Neural cell (in vitro differentiated cells): Measurements from ENCODE around the gene LZTS2. TPM values are rescaled to one million over a fixed set of nuclear protein-coding genes. Genes with fewer than 3 reads are reported as not detected.

ENCODE experiments used
- H2AFZ ChIP-seq: fragments of 200-600, 300-800 bp; sonication (generic), shearing (Covaris generic); 2 replicates; pipeline ENCODE4 v1.6.0; 2014; ENCODE audit warnings: low read depth, mild to moderate bottlenecking, antibody characterized with exemption, low read length, moderate library complexity
- H3F3A ChIP-seq: fragments of 200-600 bp; shearing (Covaris generic); 2 replicates; pipeline ENCODE4 v1.6.1; 2016; ENCODE audit warnings: mild to moderate bottlenecking, moderate library complexity, mixed read lengths, antibody characterized with exemption, low read length; ENCODE audit not compliant: insufficient read depth, poor library complexity, severe bottlenecking
- H3K27ac ChIP-seq: fragments of 200-600, 300-800 bp; sonication (generic), shearing (Covaris generic); 2 replicates; pipeline ENCODE4 v1.5.1; 2014; ENCODE audit warnings: mild to moderate bottlenecking, low read length, moderate library complexity
- H3K27me3 ChIP-seq: fragments of 300-800, 200-600 bp; sonication (generic), shearing (Covaris generic); 2 replicates; pipeline ENCODE4 v1.6.0; 2014; ENCODE audit warnings: mild to moderate bottlenecking, low read depth, low read length, moderate library complexity; ENCODE audit not compliant: insufficient read depth
- H3K36me3 ChIP-seq: fragments of 300-800, 200-600 bp; sonication (generic), shearing (Covaris generic); 2 replicates; pipeline ENCODE4 v1.5.1; 2014; ENCODE audit warnings: mild to moderate bottlenecking, antibody characterized with exemption, low read length, moderate library complexity; ENCODE audit not compliant: insufficient read depth
- H3K4me2 ChIP-seq: fragments of 300-800, 200-600 bp; sonication (generic), shearing (Covaris generic); 2 replicates; pipeline ENCODE4 v1.6.0; 2014; ENCODE audit warnings: mild to moderate bottlenecking, low read length
- H3K4me3 ChIP-seq: fragments of 300-800, 200-600 bp; sonication (generic), shearing (Covaris generic); 2 replicates; pipeline ENCODE4 v1.5.1; 2014; ENCODE audit warnings: mild to moderate bottlenecking, low read length, moderate library complexity
- H3K79me2 ChIP-seq: fragments of 200-600 bp; shearing (Covaris generic); replicated peaks from 2 replicates; pipeline ENCODE4 v1.6.0; 2014; ENCODE audit warnings: mild to moderate bottlenecking, low read length, moderate library complexity; ENCODE audit not compliant: insufficient read depth
- H3K9ac ChIP-seq: fragments of 300-800, 200-600 bp; sonication (generic), shearing (Covaris generic); 2 replicates; pipeline ENCODE4 v1.6.1; 2016; ENCODE audit warnings: mild to moderate bottlenecking, low read length, mixed read lengths
- H3K9me2 ChIP-seq: fragments of 200-600 bp; shearing (Covaris generic); 2 replicates; pipeline ENCODE4 v1.6.1; 2016; ENCODE audit warnings: mild to moderate bottlenecking, low read length, mixed read lengths; ENCODE audit not compliant: insufficient read depth
- H3K9me3 ChIP-seq: fragments of 200-600, 300-800 bp; sonication (generic), shearing (Covaris generic); 2 replicates; pipeline ENCODE4 v1.6.1; 2016; ENCODE audit warnings: mild to moderate bottlenecking, mixed run types, low read length, moderate library complexity, mixed read lengths
- H4K20me1 ChIP-seq: fragments of 200-600 bp; shearing (Covaris generic); 2 replicates; pipeline ENCODE4 v1.6.1; 2016; ENCODE audit warnings: mild to moderate bottlenecking, mixed run types; ENCODE audit not compliant: insufficient read depth
- EP300 ChIP-seq: fragments of 450-650 bp; conservative IDR thresholded peaks from 2 replicates; pipeline ENCODE4 v1.6.1; 2014; ENCODE audit warnings: antibody characterized with exemption, mild to moderate bottlenecking, moderate library complexity; ENCODE audit not compliant: poor library complexity, severe bottlenecking
- EZH2 ChIP-seq: fragments of 200-600, 300-800 bp; shearing (Covaris generic), sonication (generic); IDR thresholded peaks from 2 replicates; pipeline ENCODE4 v1.6.1; 2014; ENCODE audit warnings: antibody characterized with exemption, low read length, borderline replicate concordance, mild to moderate bottlenecking; ENCODE audit not compliant: insufficient read depth, poor library complexity, severe bottlenecking
- MXI1 ChIP-seq: fragments of 450-650 bp; conservative IDR thresholded peaks from 2 replicates; pipeline ENCODE4 v1.6.1; 2014; ENCODE audit warnings: antibody characterized with exemption, mild to moderate bottlenecking; ENCODE audit not compliant: poor library complexity, severe bottlenecking
- POLR2AphosphoS5 ChIP-seq: IDR thresholded peaks from 2 replicates; pipeline ENCODE4 v1.6.1; 2012
- RAD21 ChIP-seq: fragments of 450-650 bp; conservative IDR thresholded peaks from 2 replicates; pipeline ENCODE4 v1.6.1; 2014; ENCODE audit warnings: antibody characterized with exemption, mild to moderate bottlenecking, moderate library complexity
- SMC3 ChIP-seq: fragments of 450-650 bp; conservative IDR thresholded peaks from 2 replicates; pipeline ENCODE4 v1.6.1; 2014; ENCODE audit warnings: antibody characterized with exemption, mild to moderate bottlenecking, moderate library complexity; ENCODE audit not compliant: poor library complexity
- TAF1 ChIP-seq: IDR thresholded peaks from 2 replicates; pipeline ENCODE4 v1.6.1; 2012; ENCODE audit warnings: low read depth
- polyA plus RNA-seq: library from polyadenylated mRNA; depleted of rRNA; stranded (reverse); fragments of >200 nt; gene quantifications from 2 replicates; pipeline ENCODE4 v1.2.3, GENCODE V29; 2014
- TF ChIP-seq, protein P1 (sequence below): fragments of 450-650 bp; IDR thresholded peaks from 2 replicates; pipeline ENCODE4 v1.5.1; 2014; ENCODE audit warnings: antibody characterized with exemption, mild to moderate bottlenecking, moderate library complexity; ENCODE audit not compliant: poor library complexity, severe bottlenecking
- TF ChIP-seq, protein P2 (sequence below): IDR thresholded peaks from 2 replicates; pipeline ENCODE4 v1.6.1; 2012; ENCODE audit warnings: borderline replicate concordance

Gene LZTS2
- polyA plus RNA-seq, 1 donor from 2014 or later = 40.1 TPM

DNA sequence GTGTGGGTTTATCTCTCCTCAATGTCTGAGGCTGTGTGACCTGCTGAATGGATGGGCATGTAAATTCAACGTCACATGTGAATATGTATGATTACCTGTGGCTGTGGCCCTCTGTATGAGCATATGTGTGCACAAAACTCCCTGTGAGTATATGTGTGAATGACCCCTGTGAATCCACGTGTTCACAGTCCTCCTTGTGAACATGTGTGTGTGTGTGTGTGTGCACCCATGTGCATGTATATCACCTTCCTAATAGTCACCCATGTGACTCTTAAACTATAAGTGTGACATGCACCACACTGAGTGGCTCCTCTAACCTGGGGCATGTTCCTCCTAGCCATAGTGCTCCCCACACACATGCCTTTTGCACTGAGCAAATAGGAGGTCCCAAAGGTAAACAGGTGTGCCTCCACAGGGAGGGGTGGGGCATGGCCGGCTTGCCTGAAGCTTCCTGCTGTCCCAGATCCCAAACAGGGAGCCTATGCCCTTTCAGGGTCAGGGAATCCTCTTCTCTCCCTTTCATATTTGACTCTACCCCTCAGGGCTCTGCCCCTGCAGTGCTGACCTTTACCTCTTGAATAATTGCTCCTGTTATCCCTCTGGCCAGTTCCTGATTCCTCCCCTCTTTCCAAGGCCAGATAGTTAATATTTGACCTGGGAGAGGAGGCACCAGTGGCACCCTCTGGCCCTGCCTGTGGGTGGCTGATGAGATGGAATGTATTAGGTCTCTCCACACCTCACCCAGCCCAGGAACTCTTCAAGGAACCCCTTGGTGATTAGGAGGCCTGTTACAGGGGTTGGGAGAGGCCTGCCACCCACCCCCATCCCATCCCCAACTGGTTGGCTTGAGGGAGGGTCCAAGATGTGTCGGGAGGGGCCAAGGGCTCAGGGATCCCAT, 28.4 kb upstream of the LZTS2 start:
- Histone ChIP-seq H3K79me2 (no peaks in the 10 kb centered on the region), H2AFZ (no peak overlapping the region), H3K4me3 (no peak overlapping the region), H3K36me3 (no peaks in the 10 kb centered on the region), H3K9me3 (no peaks in the 10 kb centered on the region), H3K4me2 (no peak overlapping the region), H4K20me1 (no peaks in the 10 kb centered on the region), H3K9ac (no peak overlapping the region), H3F3A (no peaks in the 10 kb centered on the region), H3K27ac (no peak overlapping the region), H3K9me2 (no peaks in the 10 kb centered on the region), H3K27me3 (no peaks in the 10 kb centered on the region)
- TF ChIP-seq TAF1 (no peak), EZH2 (no peak), POLR2AphosphoS5 (no peak), MXI1 (no peak), EP300 (no peak), RAD21 (no peak), SMC3 (no peak)
- TF ChIP-seq, protein P1, sequence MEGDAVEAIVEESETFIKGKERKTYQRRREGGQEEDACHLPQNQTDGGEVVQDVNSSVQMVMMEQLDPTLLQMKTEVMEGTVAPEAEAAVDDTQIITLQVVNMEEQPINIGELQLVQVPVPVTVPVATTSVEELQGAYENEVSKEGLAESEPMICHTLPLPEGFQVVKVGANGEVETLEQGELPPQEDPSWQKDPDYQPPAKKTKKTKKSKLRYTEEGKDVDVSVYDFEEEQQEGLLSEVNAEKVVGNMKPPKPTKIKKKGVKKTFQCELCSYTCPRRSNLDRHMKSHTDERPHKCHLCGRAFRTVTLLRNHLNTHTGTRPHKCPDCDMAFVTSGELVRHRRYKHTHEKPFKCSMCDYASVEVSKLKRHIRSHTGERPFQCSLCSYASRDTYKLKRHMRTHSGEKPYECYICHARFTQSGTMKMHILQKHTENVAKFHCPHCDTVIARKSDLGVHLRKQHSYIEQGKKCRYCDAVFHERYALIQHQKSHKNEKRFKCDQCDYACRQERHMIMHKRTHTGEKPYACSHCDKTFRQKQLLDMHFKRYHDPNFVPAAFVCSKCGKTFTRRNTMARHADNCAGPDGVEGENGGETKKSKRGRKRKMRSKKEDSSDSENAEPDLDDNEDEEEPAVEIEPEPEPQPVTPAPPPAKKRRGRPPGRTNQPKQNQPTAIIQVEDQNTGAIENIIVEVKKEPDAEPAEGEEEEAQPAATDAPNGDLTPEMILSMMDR = no peak
- TF ChIP-seq, protein P2, sequence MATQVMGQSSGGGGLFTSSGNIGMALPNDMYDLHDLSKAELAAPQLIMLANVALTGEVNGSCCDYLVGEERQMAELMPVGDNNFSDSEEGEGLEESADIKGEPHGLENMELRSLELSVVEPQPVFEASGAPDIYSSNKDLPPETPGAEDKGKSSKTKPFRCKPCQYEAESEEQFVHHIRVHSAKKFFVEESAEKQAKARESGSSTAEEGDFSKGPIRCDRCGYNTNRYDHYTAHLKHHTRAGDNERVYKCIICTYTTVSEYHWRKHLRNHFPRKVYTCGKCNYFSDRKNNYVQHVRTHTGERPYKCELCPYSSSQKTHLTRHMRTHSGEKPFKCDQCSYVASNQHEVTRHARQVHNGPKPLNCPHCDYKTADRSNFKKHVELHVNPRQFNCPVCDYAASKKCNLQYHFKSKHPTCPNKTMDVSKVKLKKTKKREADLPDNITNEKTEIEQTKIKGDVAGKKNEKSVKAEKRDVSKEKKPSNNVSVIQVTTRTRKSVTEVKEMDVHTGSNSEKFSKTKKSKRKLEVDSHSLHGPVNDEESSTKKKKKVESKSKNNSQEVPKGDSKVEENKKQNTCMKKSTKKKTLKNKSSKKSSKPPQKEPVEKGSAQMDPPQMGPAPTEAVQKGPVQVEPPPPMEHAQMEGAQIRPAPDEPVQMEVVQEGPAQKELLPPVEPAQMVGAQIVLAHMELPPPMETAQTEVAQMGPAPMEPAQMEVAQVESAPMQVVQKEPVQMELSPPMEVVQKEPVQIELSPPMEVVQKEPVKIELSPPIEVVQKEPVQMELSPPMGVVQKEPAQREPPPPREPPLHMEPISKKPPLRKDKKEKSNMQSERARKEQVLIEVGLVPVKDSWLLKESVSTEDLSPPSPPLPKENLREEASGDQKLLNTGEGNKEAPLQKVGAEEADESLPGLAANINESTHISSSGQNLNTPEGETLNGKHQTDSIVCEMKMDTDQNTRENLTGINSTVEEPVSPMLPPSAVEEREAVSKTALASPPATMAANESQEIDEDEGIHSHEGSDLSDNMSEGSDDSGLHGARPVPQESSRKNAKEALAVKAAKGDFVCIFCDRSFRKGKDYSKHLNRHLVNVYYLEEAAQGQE = no peak

DNA sequence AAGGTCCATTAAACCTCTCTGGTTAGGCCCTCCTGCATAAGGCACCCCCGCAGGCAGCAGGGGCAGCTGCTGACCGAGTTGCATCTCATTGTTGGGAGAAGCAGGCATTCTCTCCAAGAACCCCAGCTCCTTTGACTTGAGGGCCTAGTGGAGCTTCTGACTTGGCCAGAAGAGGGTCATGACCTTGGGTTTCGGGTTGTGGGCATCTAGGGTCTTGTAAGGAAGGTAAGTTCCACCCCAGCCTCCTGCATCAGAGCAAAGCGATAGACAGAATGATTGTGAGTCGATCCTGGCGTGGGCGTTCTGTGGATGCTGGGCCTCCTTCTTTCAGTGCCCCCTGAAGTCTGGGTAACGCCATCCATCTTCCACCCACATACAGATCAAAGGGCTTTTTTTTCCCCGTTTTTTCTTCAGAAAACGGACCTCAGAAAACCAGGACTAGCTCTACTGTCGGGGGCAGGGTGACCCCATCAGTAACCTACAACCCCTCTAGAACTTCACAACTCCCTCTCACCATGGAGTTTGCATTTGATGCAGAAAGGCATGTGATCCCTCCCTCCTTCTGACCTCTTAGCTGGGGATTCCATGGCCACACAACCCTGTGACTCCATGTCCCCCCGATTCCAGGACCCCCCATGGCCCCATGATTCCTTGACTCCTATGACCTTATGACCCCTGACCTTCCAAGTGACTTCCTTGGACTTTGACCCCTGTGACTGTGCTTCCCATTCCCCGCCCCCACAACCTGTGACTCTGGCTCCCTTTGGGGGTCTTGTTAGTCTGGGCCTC, 27.3 kb upstream of the LZTS2 start:
- no peaks in the 10 kb centered on the region for H3K36me3 ChIP-seq
- H3K4me2 ChIP-seq = no peak overlapping the region

More for the DNA sequence above, 27.3 kb upstream of the LZTS2 start:
- H3K9me2 ChIP-seq = no peaks in the 10 kb centered on the region
- no peak overlapping the region for H3K27ac ChIP-seq
- no peaks in the 10 kb centered on the region for H3K9me3 ChIP-seq
- no peaks in the 10 kb centered on the region for H3K79me2 ChIP-seq
- H2AFZ ChIP-seq = no peak overlapping the region
- H4K20me1 ChIP-seq = no peaks in the 10 kb centered on the region
- no peaks in the 10 kb centered on the region for H3F3A ChIP-seq
- H3K27me3 ChIP-seq = no peaks in the 10 kb centered on the region
- TF ChIP-seq MXI1 = no peak
- TF ChIP-seq POLR2AphosphoS5 = no peak
- TF ChIP-seq, protein P1 = no peak
- TF ChIP-seq, protein P2 = no peak
- no peak for TF ChIP-seq TAF1
- TF ChIP-seq EZH2 = no peak
- TF ChIP-seq RAD21 = no peak
- TF ChIP-seq EP300 = no peak
- TF ChIP-seq SMC3 = no peak
- H3K4me3 ChIP-seq = no peak overlapping the region
- H3K9ac ChIP-seq = no peak overlapping the region
